ENCODE measurements around the gene TM9SF4.
"Not testable (repeated sequence)": the region's sequence is repeated elsewhere in the genome, so short reads cannot be mapped to it uniquely, and the experiment has no call there.

The TM9SF4 gene

GRCh38 chr20:32089637-32090362 is 19.7 kb upstream of the TM9SF4 start:
- DNase-seq (ENCODE audit: low spot score), result no peak

- peak; percentile 75 for DNase-seq (ENCODE audit: low spot score)
Measured at GRCh38 chr20:32091888-32092346, 17.6 kb upstream of the TM9SF4 start.

- no peak for DNase-seq (ENCODE audit: low spot score)
Measured at GRCh38 chr20:32098786-32099185, 10.7 kb upstream of the TM9SF4 start.

GRCh38 chr20:32108814-32109391 is 611 bp upstream of the TM9SF4 start:
- no peak for DNase-seq (ENCODE audit: low spot score)

GRCh38 chr20:32110173-32110704 is 725 bp downstream of the TM9SF4 start:
- DNase-seq (ENCODE audit: low spot score), result no peak

- no peak for DNase-seq (ENCODE audit: low spot score)
Measured at GRCh38 chr20:32110727-32111126, 1.2 kb downstream of the TM9SF4 start.

- no peak for DNase-seq (ENCODE audit: low spot score)
Measured at GRCh38 chr20:32111156-32111686, 1.7 kb downstream of the TM9SF4 start.

GRCh38 chr20:32111753-32112152 is 2.2 kb downstream of the TM9SF4 start:
- DNase-seq (ENCODE audit: low spot score), result no peak

GRCh38 chr20:32112841-32113240 is 3.3 kb downstream of the TM9SF4 start:
- DNase-seq (ENCODE audit: low spot score), result no peak

- DNase-seq (ENCODE audit: low spot score), result no peak
Measured at GRCh38 chr20:32113591-32114260, 4.2 kb downstream of the TM9SF4 start.

- DNase-seq (ENCODE audit: low spot score), result no peak
Measured at GRCh38 chr20:32114305-32114960, 4.9 kb downstream of the TM9SF4 start.

GRCh38 chr20:32115211-32115767 is 5.8 kb downstream of the TM9SF4 start:
- DNase-seq (ENCODE audit: low spot score), result no peak

- DNase-seq (ENCODE audit: low spot score), result no peak
Measured at GRCh38 chr20:32116079-32116521, 6.6 kb downstream of the TM9SF4 start.

GRCh38 chr20:32116796-32117195 is 7.3 kb downstream of the TM9SF4 start:
- DNase-seq (ENCODE audit: low spot score), result not testable (repeated sequence)

GRCh38 chr20:32118427-32118826 is 8.9 kb downstream of the TM9SF4 start:
- DNase-seq (ENCODE audit: low spot score), result not testable (repeated sequence)

GRCh38 chr20:32119734-32120133 is 10.2 kb downstream of the TM9SF4 start:
- DNase-seq (ENCODE audit: low spot score), result no peak

- not testable (repeated sequence) for DNase-seq (ENCODE audit: low spot score)
Measured at GRCh38 chr20:32121908-32122307, 12.4 kb downstream of the TM9SF4 start.

GRCh38 chr20:32123088-32123487 is 13.6 kb downstream of the TM9SF4 start:
- no peak for DNase-seq (ENCODE audit: low spot score)

- DNase-seq (ENCODE audit: low spot score), result no peak
Measured at GRCh38 chr20:32124916-32125454, 15.5 kb downstream of the TM9SF4 start.

- DNase-seq (ENCODE audit: low spot score), result no peak
Measured at GRCh38 chr20:32125506-32125905, 16.0 kb downstream of the TM9SF4 start.

- DNase-seq (ENCODE audit: low spot score), result no peak
Measured at GRCh38 chr20:32126919-32127318, 17.4 kb downstream of the TM9SF4 start.
